Prostate gland (tissue), 2 donors: ENCODE data around the gene SRGAP1.

Source experiments
- CTCF ChIP-seq, 4 experiments: fragments of 200-600 bp in 2 of 4; fragments of 450-650 bp in 2 of 4; sonication (generic) in 2 of 4; IDR thresholded peaks; 1 replicate in 3 of 4; 2 replicates in 1 of 4; pipeline ENCODE4 v1.5.1; 2016 to 2019; ENCODE audit warnings: antibody characterized with exemption in 4 of 4, mild to moderate bottlenecking in 2 of 4, moderate library complexity in 2 of 4
- POLR2A ChIP-seq: fragments of 450-650 bp; IDR thresholded peaks from one replicate; pipeline ENCODE4 v1.6.1; 2016; ENCODE audit warnings: antibody characterized with exemption, mild to moderate bottlenecking
- POLR2AphosphoS5 ChIP-seq: sonication (generic); formaldehyde crosslinking; IDR thresholded peaks from one replicate; pipeline ENCODE4 v1.6.1; 2017; ENCODE audit warnings: antibody characterized with exemption

GRCh38 chr12:63976902-63977395 lies 132.4 kb downstream of the SRGAP1 start:
- no peak for TF ChIP-seq POLR2AphosphoS5
- no peak for TF ChIP-seq CTCF (IDR thresholded peaks at IDR 0.05)
- no peak for TF ChIP-seq POLR2A
